COLO829 (cell line): ENCODE data around the gene UNC5A.

Experiments
- DNase-seq: peaks from one replicate; pipeline ENCODE4 v3.0.0; 2012; ENCODE audit warnings: low spot score

Gene UNC5A

DNA sequence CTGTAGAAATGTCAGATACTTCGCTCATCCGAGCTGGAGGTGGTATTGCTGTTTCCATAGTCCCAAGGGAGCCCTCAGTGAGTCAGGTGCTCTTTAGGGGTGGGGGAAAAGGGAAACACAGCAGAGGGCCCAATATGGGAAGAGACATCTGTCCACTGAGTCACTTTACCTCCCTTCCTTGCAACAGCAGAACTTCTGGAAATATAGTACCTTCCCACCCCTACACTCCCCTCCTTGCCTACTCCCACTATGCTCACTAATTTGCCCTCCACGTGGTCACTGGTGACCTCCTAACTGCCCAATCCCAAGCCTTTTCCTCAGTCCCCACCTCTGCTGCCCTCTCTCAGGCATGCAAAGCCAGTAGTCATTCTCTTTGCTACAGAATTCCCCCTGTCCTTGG is 86.9 kb downstream of the UNC5A start:
- DNase-seq: no peak

DNA sequence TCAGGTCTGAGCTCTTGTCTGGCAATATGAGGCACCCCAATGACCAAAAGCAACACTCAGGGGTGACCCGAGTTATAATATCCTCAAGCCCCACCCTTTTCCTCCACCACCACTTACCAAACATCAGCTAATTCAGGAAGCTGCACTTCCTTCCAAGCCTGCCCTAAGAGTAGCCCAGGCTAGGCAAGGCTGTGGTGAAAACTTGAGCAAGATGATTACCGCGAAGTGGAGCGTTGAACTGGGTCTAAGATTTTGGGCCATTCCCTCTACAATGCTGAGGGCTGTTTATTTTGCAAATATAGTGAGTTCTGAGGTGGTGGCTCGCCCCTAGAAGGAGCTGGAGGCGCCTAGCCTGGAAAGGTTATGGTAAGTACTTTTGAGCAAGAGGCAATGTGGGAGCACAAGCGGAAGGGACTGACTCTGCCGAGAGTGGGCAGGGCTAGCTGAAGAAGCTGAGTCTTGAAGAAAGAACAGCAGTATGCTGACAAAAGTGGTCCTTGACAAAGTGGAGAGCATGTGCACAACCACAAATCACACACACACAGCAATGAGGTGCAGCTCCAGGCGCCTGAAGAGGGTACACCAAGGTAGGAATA is 89.0 kb downstream of the UNC5A start, which contains the start of gene HK3:
Gene HK3 (minus strand): TSS at position 51 of the 596 bp plus-strand sequence. CDS start 3,187 bp downstream, outside the sequence.
- no peak for DNase-seq

DNA sequence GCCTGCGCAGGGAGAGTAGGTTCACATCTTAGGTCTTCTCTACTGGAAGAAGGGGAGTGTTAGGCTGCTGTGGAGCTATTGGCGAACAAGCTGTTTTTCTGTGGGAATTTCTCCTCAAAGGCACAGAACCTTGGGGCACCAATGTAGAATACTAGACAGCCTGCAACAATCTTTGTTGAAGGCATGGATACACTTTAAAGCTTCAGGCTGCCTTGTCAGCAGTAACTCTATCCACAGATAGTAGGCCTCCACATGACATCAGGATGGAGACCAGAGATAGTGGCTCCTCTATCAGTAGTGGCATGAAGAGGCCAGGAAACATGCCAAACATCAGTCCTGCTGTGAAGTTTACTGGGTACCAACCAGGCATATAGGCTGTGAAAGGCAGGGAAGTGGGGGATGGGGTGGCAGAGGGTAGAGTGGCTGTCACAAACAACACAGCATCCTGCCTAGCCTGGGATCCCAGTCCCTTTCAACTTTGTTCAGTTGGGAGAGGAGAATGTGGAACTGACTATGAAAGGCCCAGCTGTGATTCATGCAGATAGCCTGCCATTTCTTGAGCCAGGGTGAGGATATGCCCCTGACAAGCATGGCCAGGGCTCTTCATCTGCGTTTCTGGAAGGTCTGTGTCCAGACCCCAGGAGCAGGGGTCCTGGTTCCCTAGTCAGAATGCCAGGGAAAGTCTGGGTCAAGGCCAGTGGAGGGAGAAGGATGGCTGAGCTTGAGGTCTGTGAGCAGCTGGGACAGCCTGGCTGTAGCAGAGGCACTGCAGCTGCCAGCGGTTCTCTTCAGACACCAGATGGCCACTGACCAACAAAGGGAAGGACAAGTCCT is 89.8 kb downstream of the UNC5A start:
- DNase-seq: no peak

DNA sequence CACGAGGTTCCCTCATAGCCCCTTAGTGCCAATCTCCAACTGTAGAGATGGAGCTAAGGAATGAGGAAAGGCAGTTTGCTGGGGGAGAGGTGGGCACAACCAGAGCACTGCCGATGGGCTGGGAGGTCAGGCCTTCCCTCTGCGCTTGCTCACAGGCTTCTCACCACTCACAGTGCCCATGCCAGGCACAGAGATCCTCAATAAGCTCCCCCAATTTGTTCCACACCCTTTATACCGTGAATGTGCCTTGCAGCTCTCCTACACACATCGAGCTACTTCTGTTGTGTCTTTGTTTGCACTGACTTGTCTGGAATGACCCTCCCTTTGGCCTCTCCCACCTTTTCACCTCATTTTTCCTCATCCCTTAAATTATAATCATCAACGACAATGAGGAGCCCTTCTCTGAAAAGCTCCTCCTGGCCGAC is 90.4 kb downstream of the UNC5A start:
- no peak for DNase-seq

DNA sequence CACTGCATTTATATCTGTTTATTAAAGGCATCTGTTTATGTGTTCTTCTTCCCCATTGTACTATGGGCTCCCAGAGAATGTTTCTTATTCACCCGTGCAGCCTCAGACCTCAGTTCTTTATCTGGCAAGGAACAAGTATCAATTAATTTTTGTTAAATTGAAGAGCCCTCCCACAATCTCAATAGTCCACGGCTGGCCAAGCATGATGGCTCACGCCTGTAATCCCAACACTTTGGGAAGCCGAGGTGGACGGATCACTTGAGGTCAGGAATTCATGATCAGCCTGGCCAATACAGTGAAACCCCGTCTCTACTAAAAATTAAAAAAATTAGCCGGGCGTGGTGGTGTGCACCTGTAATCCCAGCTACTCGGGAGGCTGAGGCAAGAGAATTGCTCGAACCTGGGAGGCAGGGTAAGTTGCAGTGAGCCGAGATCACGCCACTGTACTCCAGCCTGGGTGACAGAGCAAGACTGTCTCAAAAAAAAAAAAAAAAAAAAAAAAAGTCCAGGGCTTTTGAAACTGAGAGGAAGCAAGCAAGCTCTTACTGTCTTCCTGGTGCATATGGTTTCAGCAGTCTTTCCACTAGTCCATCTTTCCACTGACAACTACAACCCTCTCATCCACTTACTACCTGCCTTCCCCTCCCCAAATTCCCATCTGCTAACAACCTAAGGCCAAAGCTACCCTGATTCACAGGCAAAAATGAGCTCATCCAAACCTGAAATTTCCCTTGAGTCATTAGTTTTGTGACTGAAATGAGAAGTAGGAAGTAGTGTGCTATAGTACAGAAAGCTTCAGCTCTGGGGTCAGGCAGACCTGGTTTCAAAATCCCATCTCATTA is 91.1 kb downstream of the UNC5A start:
- DNase-seq: no peak

DNA sequence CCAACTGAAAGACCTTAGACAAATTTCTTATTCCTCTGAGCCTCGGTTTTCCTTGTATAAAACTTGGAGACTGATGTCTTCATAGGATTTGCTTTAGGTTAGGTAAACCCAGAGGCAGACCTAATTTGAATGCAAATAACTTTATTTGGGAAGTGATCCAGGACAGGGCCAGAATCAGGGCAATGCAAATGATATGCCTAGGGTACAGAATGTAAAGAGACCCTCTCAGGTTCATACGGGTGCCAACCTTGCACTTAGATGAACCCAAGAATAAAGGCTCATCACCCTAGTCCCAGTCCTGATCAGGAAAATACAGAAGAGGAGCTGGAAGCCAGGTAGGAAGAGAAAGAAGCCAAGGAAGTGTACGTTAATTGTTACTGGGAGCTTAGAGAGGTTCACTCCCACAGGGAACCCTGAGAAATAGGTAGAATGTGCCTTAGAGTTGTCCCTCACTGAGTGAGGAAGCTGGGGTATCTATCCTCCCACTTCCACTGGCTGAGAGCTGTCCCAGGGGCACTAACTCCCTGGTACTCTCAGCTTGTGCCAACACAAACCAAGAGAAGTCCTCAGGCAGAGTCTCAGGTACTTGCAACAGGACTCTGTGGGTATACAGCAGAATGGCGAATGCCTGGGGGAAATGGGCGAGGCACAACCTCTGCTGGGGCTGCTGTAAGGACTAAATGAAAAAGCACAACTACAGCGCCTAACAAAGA is 91.9 kb downstream of the UNC5A start:
- DNase-seq: no peak

DNA sequence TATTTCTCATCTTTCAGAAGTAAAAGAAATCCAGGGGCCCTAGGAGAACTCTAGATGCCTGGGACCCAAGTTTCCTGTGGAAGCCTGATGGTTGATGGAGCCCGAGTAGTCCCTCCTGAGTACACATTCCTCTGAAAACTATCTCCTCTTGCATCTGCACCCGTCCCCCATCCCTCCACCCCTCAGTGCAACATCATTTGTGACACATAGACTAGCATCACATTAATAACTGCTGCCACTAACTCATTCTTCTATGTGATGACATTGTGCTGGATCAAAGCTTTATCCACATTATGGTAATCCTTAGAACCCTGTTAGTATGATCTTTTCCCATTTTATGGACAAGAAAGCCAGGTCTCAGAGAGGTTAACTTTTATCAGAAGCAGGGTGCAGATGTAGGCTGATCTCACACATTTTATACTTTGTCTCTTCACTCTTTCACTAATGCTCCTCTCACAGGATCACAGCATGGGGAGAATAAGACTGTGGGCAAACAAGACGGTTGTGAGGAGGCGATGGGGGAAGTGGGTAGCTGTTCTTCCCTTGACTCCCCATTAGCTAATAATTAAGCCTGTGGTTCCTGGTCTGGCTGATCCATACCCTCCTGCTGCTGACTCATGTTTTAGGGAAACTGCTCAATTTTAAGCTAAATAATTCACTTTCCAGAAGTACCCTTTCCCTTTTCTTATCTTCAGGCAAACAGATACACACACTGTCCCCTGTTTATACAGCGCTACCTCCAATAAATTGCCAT is 92.7 kb downstream of the UNC5A start:
- DNase-seq: no peak

DNA sequence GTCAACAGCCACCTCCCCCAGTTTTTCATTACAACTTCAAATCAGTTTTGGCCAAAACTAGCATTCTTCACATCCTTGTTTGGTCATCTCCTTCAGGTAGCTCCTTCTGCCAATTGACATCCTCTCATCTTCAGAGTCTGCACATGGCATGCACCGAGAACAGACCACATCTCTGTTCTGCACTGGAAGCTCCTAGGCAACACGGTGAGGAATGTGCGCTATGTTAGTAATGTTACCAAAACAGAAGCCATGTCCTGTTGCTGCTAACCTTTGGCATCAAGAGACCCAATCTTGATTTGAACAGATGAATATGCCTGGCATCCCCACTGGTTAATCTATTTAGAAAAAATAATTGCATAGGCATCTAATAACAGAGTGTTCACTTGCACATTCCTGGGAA is 93.9 kb downstream of the UNC5A start:
- DNase-seq: no peak

DNA sequence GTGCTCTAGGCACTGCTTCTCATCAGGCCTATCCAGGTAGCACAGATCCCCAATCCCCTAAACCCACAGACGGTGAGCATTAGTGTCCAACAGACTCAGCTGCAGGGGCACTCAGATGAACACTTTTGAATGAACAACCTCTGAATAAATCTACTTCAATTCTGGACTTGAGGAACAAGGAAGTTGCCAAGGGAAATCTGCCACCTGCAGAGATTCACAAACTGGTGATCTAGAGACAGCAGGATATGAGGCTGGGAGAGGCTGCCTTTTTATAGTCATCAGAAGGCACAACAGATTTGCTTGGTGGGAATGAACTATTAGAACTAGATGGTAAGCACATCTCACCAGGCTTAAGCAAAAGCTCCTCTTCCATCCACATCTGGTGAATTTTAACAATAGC is 95.8 kb downstream of the UNC5A start:
- no peak for DNase-seq

DNA sequence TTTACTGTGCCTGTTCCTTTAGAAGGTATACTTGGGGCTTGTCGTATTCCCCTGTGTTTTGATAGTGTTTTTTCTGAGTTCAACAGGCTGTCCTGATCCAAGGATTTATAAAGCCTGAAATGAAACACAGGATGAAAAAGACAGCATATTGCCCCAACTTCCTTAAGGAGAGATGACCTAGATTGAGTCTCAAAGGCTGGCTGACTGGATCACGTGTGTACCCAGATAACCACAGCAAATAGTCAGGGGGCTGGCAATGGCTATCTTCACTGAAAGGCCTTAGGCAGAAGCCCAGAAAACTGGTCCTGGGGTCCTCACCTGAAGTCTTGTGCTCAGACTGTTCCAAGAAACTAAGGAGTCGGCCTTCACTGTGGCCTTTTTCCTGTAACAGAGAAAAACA is 96.4 kb downstream of the UNC5A start:
- no peak for DNase-seq

DNA sequence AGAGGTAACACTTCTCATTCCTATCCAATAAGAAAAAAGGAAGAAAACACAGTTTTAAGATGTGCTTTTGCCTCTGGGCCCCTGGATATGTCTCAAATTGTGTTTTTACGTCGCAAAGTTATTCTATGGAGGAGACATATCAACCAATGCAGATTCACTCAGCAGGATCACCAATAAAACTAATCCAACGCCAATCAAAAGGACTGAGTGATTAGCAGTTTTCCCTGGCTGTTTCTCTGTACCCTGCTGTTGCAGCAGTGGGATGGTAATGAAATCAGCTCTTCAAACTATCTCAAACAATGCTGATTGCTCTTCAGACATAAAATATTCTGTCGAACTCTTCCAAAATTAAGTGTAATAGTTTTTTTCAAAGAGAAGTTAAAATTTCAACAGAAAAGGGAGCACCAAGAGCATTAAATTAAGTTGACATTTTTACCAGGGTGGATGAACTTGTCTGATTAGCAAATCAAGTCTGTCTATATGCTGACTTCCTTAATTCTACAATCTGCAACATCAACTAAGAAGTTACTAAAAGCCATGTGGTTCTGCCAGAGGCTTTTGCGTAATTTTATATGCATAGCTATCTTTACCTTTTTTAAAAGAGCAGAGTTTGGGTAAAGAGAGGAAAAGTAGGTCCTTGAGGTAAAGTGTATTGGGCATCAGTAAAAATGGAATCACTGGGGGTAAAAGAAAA is 98.5 kb downstream of the UNC5A start:
- DNase-seq: no peak

DNA sequence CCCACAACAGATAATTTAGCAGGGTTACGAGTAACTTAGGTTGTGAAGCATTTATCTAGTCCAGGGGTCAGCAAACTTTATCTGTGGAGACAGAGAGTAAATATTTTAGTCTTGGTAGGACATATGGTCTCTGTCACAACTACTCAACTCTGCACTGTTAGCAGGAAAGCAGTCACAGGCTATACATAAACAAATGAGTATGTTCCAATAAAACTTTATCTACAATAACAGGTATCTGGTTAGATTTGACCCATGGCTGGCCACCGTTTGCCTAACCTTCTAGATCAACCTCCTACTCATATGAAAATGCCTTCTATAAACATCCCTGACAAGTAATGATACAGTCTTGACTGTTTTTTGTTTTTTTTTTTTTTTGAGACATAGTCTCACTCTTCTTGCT is 101.8 kb downstream of the UNC5A start:
- DNase-seq: no peak

DNA sequence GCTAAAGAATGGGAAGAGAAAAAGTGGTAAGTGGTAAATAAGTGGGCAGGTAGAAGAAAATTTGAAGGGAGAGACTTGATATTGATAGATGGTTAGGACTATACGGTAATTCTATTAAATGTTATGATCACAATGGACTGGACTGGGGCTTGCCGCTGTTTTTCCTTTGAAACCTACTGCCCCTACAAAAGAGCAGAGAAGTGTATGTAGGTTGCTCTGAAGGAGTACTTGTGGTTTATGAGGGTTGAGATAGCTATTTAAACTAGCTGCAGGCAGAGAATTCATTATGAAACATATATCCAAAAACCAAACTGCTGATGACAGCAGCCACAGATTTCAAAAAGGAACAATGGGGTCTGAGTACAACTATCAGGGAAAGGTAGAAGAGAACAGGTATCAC is 105.5 kb downstream of the UNC5A start:
- no peak for DNase-seq

DNA sequence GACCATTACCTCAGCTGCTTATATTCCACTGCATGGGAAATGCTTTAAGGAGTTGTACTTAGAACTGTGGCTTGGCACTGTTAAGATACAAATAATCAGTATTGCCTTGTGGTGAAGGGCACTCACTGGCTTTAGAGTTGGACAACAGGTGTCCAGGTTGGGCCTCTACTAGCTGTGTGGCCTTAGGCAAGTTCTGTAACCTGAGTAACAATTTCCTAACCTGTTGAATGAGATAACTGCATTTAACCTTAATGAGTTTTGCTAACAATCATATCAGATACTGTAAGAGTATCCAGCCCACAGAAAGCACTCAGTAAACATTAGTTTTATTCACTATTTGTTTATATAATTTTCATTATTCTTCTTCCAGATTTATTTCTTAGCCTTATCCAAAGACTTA is 106.0 kb downstream of the UNC5A start:
- DNase-seq: no peak

DNA sequence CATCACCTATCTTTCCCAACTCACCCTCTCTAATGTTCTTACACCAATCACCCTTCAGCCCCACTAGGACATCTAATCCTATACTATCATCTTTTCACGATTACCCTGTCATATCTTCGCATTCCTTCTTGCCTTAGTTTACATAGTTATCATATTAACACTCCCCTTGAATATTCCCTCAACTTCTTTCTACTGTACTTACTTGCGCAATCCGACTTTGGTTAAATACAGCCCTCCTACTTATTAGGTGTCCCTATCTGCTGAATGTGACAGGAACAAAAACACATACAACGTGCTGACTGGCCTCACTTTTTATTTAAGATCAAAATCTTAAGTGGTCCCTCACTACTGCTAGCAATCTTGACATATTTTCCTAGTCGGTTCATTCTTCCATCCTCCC is 108.3 kb downstream of the UNC5A start:
- DNase-seq: no peak

DNA sequence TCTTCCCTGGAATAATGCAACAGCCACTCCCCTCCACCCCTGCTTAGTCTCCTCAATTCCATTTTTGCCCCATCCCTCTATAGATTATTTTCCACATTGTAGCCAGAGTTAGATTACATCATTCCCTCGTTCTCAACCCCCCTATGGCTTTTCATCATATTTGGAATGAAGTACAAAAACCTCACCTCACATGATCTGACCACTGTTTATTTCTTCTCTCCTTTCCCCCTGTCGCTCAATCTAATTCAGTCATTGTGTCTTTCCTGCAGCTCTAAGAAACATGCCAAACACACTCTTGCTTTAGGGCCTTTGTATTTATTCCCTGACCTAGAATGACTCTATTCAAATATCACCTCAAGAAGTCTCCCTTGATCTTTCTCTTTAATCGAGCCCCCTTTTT is 111.4 kb downstream of the UNC5A start:
- DNase-seq: no peak

DNA sequence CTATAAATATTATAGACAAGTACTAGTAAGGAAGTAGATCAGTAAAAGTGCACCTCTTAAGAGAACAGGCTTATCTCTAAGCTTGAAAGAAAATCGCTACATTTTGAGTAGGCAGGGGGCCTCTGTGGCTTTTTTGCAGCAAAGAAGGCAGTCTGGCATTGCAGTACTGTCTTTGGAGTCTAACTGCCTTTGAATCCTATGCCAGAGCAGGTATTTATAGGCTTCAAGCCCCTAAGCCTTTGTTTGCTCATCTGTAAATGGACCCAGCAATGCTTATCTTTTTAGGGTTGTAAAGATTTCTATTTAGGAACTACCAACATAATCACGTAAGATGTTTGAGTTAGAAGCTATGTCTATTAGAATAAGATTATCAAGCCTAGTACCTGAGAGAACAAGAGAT is 112.5 kb downstream of the UNC5A start:
- no peak for DNase-seq

DNA sequence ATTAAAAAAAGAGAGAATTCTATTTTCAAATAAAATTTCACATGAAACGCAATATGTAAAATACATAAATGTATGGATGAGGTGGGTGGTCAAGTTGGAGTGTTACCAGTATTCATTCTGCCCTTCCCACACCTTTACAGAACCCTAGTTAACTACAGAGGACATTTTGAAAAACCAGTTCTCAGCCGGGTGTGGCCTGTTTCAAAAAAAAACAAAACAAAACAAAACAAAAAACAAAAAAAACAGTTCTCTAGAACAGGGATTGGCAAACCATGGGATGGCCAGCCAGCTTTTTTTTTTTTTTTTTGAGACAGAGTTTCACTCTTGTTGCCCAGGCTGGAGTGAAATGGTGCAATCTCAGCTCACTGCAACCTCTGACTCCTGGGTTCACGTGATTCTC is 117.2 kb downstream of the UNC5A start:
- DNase-seq: no peak

DNA sequence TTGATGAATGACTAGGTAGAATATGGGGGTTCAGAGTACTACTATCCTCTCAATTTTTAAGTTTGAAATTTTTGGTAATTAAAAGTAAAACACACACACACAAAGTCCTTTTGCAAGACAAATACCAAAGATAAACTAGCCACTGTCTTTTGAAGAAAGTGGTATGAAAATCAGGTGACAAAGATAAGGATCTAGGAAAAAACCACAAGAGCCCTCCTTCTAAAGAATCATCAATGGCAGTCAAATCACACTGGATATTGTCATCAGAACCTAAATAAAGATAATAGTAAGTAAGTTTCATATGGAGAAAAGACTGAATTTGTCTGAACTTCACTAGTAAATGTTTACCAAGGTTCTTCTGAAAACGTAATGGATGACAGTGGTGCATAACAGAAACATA is 119.3 kb downstream of the UNC5A start:
- no peak for DNase-seq
